OCI-LY1 (cell line): Measurements from ENCODE around the gene PIP5K1C.

Source experiments
- H2AFZ ChIP-seq: fragments of 200-600 bp; sonication (generic), shearing (Covaris generic); 2 replicates; pipeline ENCODE4 v1.6.0; 2014; ENCODE audit warnings: antibody characterized with exemption, mild to moderate bottlenecking, low read length
- H3F3A ChIP-seq: fragments of 200-600 bp; sonication (generic), shearing (Covaris generic); 2 replicates; pipeline ENCODE4 v1.6.0; 2014; ENCODE audit warnings: mild to moderate bottlenecking, antibody characterized with exemption, low read length, moderate library complexity; ENCODE audit not compliant: insufficient read depth
- H3K27ac ChIP-seq: fragments of 200-600 bp; sonication (generic); 2 replicates; pipeline ENCODE4 v1.5.1; 2014; ENCODE audit warnings: low read length, mixed run types, mild to moderate bottlenecking, low read depth; ENCODE audit not compliant: poor library complexity, severe bottlenecking
- H3K27me3 ChIP-seq: fragments of 200-600 bp; sonication (generic); 2 replicates; pipeline ENCODE4 v1.6.0; 2014; ENCODE audit warnings: antibody characterized with exemption, mild to moderate bottlenecking, low read length, moderate library complexity; ENCODE audit not compliant: insufficient read depth
- H3K36me3 ChIP-seq: fragments of 200-600 bp; sonication (generic); 2 replicates; pipeline ENCODE4 v1.6.1; 2014; ENCODE audit warnings: mild to moderate bottlenecking, antibody characterized with exemption, low read length, moderate library complexity, mixed read lengths; ENCODE audit not compliant: insufficient read depth
- H3K4me1 ChIP-seq: fragments of 200-600 bp; sonication (generic); 2 replicates; pipeline ENCODE4 v1.5.1; 2014; ENCODE audit warnings: mild to moderate bottlenecking, low read length, moderate library complexity; ENCODE audit not compliant: insufficient read depth, severe bottlenecking
- H3K4me2 ChIP-seq: fragments of 200-600 bp; sonication (generic), shearing (Covaris generic); 2 replicates; pipeline ENCODE4 v1.6.1; 2014; ENCODE audit warnings: low read length
- H3K4me3 ChIP-seq: fragments of 200-600 bp; sonication (generic); 2 replicates; pipeline ENCODE4 v1.5.1; 2014; ENCODE audit warnings: low read length, low read depth, mild to moderate bottlenecking, mixed read lengths; ENCODE audit not compliant: poor library complexity, severe bottlenecking
- H3K79me2 ChIP-seq: fragments of 200-600 bp; shearing (Covaris generic); 2 replicates; pipeline ENCODE4 v1.6.1; 2016; ENCODE audit warnings: mixed run types, low read length, mixed read lengths; ENCODE audit not compliant: insufficient read depth
- H3K9ac ChIP-seq: fragments of 200-600 bp; sonication (generic), shearing (Covaris generic); 2 replicates; pipeline ENCODE4 v1.6.1; 2014; ENCODE audit warnings: mild to moderate bottlenecking, low read length, mixed read lengths
- H3K9me2 ChIP-seq: fragments of 200-600 bp; sonication (generic), shearing (Covaris generic); 2 replicates; pipeline ENCODE4 v1.6.1; 2014; ENCODE audit warnings: low read depth, mild to moderate bottlenecking, low read length, mixed read lengths
- H3K9me3 ChIP-seq: fragments of 200-600 bp; shearing (Covaris generic); 2 replicates; pipeline ENCODE4 v1.6.1; 2014; ENCODE audit warnings: low read length, mixed read lengths
- H4K20me1 ChIP-seq: fragments of 200-600 bp; sonication (generic), shearing (Covaris generic); 2 replicates; pipeline ENCODE4 v1.6.0; 2016; ENCODE audit warnings: mild to moderate bottlenecking, low read length; ENCODE audit not compliant: insufficient read depth
- CTCF ChIP-seq: fragments of 200-600 bp; sonication (generic), shearing (Covaris generic); IDR thresholded peaks from 2 replicates; pipeline ENCODE4 v1.5.1; 2017; ENCODE audit warnings: mild to moderate bottlenecking, antibody characterized with exemption, low read length, moderate library complexity, mixed read lengths
- EZH2 ChIP-seq: fragments of 200-600 bp; sonication (generic), shearing (Covaris generic); IDR thresholded peaks from 2 replicates; pipeline ENCODE4 v1.8.0; 2017; ENCODE audit warnings: borderline replicate concordance, mixed run types, mild to moderate bottlenecking, antibody characterized with exemption, low read length, moderate library complexity, mixed read lengths

The PIP5K1C gene

GRCh38 chr19:3730457-3730958 lies 30.2 kb upstream of the PIP5K1C start:
- no peaks in the 10 kb centered on the region for H3K79me2 ChIP-seq
- no peak overlapping the region for H3K4me2 ChIP-seq

GRCh38 chr19:3725640-3726310 lies 25.5 kb upstream of the PIP5K1C start:
- no peaks in the 10 kb centered on the region for H3K79me2 ChIP-seq
- no peaks in the 10 kb centered on the region for H3F3A ChIP-seq
- no peaks in the 10 kb centered on the region for H4K20me1 ChIP-seq
- TF ChIP-seq CTCF (no peak), EZH2 (no peak)
- H3K9ac ChIP-seq = no peak overlapping the region
- H3K9me2 ChIP-seq = no peaks in the 10 kb centered on the region
- H2AFZ ChIP-seq = no peak overlapping the region
- no peak overlapping the region for H3K27ac ChIP-seq
- H3K4me2 ChIP-seq = no peak overlapping the region
- peaks cover 4% of the 10 kb centered on the region; the same call in 1 of the 2 replicates for H3K27me3 ChIP-seq
- H3K4me1 ChIP-seq = peaks cover 3% of the 10 kb centered on the region
- H3K36me3 ChIP-seq = no peaks in the 10 kb centered on the region
- no peaks in the 10 kb centered on the region for H3K9me3 ChIP-seq
- no peak overlapping the region for H3K4me3 ChIP-seq

More at GRCh38 chr19:3730457-3730958, 30.2 kb upstream of the PIP5K1C start:
- TF ChIP-seq EZH2 = no peak
- no peak for TF ChIP-seq CTCF
- Histone ChIP-seq H3K9me2 (no peaks in the 10 kb centered on the region), H3K36me3 (no peaks in the 10 kb centered on the region), H3K9ac (no peak overlapping the region), H2AFZ (no peak overlapping the region), H3K4me3 (no peak overlapping the region), H3K9me3 (no peaks in the 10 kb centered on the region), H3K4me1 (no peaks in the 10 kb centered on the region), H3F3A (no peaks in the 10 kb centered on the region), H4K20me1 (no peaks in the 10 kb centered on the region), H3K27me3 (peaks cover 8% of the 10 kb centered on the region), H3K27ac (no peak overlapping the region)

GRCh38 chr19:3725121-3725520 lies 24.9 kb upstream of the PIP5K1C start:
- peaks cover 3% of the 10 kb centered on the region for H3K4me1 ChIP-seq
- H3K9me2 ChIP-seq = no peaks in the 10 kb centered on the region
- no peaks in the 10 kb centered on the region for H3K9me3 ChIP-seq
- no peak overlapping the region for H2AFZ ChIP-seq
- H4K20me1 ChIP-seq = no peaks in the 10 kb centered on the region
- H3K27ac ChIP-seq = no peak overlapping the region
- no peaks in the 10 kb centered on the region for H3K36me3 ChIP-seq
- TF ChIP-seq CTCF (no peak), EZH2 (no peak)
- no peaks in the 10 kb centered on the region for H3K79me2 ChIP-seq
- H3K27me3 ChIP-seq = peaks cover 4% of the 10 kb centered on the region; the same call in 1 of the 2 replicates
- no peaks in the 10 kb centered on the region for H3F3A ChIP-seq
- no peak overlapping the region for H3K4me3 ChIP-seq
- no peak overlapping the region for H3K4me2 ChIP-seq
- no peak overlapping the region for H3K9ac ChIP-seq
